HG03354 (cell line): ENCODE data around the gene NCS1.

Source experiments
- ATAC-seq: cut with Tn5 transposase; IDR thresholded peaks from one replicate; pipeline ENCODE4 v1.9.1; 2021; ENCODE audit warnings: mild to moderate bottlenecking; ENCODE audit not compliant: unreplicated experiment, poor library complexity, severe bottlenecking

The NCS1 gene

GRCh38 chr9:130145658-130146057 lies 26.5 kb upstream of the NCS1 start:
- ATAC-seq: no peak

DNA sequence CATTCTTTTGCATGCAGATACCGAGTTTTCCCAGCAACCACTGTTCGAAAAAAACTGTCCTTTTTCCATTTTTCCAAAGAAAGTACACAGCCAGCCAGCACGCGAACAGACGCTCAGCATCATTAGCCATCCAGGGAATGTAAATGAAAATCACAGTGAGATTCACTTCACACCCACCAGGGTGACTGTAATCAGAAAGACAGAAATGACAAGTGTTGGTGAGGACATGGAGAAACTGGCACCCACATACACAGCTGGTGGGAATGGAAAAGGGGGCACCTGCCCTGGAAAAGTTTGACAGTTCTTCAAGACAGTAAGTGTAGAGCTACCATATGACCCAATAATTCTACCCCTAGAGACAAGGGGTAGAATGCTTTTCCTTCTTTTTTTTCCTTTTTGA lies 25.0 kb upstream of the NCS1 start:
- no peak for ATAC-seq

DNA sequence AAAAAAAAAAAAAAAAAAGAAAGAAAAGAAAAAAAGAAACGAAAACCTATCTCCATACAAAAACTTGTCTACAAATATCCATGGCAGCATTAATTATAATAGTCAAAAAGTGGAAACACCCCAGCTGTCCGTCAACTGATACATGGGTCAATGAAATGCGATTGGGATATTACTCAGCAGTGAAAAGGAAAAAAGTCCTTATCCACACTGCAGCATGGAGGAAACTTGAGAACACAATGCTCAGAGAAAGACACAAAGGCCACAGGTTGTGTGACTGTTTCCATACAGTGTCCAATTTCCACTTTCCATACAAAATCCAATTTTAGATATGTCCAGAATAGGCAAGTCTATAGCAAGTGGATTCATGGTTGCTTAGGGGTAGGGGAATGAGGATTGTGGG lies 24.3 kb upstream of the NCS1 start:
- ATAC-seq: no peak

- no peak for ATAC-seq
Measured at GRCh38 chr9:130149031-130149430, 23.2 kb upstream of the NCS1 start.

DNA sequence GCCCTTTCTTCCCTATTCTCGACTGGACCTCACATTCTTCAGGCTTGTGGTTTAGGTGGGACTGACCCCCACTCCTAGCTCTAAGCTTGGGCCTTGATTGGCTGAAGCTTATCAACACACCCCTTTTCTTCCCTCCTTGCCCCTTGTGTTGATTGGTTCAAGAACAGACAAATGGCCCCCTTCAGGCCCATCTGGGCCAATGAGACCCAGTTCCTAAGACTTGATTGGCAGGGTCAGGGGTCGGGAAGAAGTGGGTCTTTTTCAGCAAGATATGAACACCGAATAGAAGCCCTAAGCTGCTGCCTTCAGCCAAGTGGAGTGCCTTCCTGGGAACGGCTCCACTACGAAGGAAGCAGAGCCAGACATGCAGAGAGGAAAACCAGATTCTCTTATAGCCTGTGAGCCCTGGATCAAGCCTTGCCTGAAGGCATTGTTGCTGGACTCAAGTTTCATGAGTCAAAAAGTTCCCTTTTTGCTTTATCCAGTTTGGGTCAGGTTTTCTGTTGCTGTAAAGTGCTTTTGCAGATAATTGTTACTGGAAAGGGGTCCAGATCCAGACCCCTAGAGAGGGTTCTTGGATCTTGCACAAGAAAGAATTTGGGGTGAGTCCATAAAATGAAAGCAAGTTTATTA lies 22.4 kb upstream of the NCS1 start:
- no peak for ATAC-seq

GRCh38 chr9:130150779-130151382 lies 21.3 kb upstream of the NCS1 start:
- no peak for ATAC-seq

- no peak for ATAC-seq
Measured at GRCh38 chr9:130154816-130155215, 17.4 kb upstream of the NCS1 start.

DNA sequence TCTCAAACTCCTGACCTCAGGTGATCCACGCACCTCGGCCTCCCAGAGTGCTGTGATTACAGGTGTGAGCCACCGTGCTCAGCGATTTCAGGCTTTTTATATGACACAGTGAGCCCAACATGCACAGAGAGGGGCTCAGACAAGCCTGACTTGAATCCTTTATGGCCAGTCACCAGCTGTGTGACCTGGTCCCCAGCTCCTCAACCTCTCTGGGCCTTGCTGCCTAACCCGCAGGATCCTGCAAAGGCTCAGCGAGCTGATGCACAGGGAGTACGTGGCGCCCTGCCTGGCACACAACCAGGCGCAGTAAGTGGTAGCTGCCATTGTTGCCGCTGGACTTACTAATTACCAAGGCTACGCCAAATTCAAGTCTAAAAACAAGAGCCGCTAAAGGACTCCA lies 16.6 kb upstream of the NCS1 start:
- ATAC-seq: no peak

GRCh38 chr9:130156672-130157071 lies 15.5 kb upstream of the NCS1 start:
- no peak for ATAC-seq

DNA sequence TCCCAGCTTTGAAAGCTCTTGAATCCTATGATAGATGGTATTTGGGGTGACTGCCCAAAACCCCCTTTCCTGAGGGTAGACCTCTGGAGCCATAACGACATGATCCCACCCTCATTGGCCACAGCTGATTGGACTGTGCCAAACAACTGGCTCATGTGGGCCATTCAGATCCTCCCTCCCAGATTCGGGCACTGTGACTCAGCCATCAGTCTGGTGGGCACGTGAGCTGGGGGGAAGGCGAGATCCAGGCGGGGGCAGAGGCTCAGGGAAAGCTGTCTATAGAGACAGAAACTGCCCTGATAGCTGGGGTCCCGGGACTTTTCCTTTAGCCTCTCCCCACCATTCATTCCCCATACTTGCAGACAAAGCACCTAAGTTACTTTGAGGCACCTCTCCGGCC lies 15.1 kb upstream of the NCS1 start:
- no peak for ATAC-seq

GRCh38 chr9:130158001-130158400 lies 14.2 kb upstream of the NCS1 start:
- ATAC-seq: no peak

DNA sequence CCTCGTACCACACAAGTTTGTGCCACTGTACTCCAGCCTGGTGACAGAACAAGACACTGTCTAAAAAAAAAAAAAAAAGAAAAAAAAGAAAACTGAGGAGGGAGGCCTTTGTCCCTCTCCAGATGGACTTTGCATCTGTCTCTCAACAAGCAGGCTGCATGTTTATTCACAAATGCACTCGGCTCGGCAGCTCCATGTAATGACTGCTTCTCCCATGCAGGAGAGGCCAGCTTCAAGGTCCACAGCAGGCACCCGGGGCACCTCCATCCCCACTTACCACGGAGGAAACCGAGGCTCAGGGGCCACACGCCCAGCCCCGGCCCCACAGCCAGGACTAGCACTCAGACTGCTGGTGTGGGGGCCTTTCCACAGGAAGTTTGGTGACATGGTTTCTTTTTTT lies 13.1 kb upstream of the NCS1 start:
- ATAC-seq: no peak

DNA sequence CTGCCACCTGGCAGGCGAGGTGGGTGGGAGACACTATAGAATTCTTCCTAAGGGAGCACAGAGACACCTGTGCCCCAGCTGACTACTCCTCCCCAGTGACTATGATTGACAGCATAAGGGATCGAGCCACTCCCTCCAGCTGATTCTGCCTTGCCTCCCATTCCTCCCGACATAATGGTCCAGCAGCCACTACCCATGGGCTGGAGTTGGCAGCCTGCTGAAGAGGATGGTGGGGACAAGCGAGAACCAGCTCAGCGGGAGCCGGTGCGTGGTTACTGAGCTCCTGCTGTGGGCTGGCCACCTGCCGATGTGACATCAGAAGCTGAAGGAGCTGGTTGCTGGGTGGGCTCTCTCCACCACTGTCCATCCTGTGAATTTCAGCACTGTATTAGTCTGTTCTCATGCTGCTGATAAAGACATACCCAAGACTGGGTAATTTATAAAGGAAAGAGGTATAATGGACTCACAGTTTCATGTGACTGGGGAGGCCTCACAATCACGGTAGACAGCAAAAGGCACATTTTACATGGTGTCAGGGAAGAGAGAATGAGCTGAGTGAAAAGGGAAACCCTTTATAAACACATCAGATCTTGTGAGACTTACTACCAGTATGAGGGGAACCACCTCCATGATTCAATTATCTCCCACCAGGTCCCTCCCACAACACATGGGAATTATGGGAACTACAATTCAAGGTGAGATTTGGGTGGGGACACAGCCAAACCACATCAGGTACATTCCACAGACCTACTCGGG lies 12.1 kb upstream of the NCS1 start:
- no peak for ATAC-seq

- ATAC-seq: no peak
Measured at GRCh38 chr9:130160862-130161470, 11.2 kb upstream of the NCS1 start.

GRCh38 chr9:130165579-130165978 lies 6.6 kb upstream of the NCS1 start:
- ATAC-seq: no peak

GRCh38 chr9:130166399-130166798 lies 5.8 kb upstream of the NCS1 start:
- ATAC-seq: no peak

- no peak for ATAC-seq
Measured at GRCh38 chr9:130167927-130168326, 4.3 kb upstream of the NCS1 start.

- ATAC-seq: no peak
Measured at GRCh38 chr9:130171226-130172148, 717 bp upstream of the NCS1 start.

DNA sequence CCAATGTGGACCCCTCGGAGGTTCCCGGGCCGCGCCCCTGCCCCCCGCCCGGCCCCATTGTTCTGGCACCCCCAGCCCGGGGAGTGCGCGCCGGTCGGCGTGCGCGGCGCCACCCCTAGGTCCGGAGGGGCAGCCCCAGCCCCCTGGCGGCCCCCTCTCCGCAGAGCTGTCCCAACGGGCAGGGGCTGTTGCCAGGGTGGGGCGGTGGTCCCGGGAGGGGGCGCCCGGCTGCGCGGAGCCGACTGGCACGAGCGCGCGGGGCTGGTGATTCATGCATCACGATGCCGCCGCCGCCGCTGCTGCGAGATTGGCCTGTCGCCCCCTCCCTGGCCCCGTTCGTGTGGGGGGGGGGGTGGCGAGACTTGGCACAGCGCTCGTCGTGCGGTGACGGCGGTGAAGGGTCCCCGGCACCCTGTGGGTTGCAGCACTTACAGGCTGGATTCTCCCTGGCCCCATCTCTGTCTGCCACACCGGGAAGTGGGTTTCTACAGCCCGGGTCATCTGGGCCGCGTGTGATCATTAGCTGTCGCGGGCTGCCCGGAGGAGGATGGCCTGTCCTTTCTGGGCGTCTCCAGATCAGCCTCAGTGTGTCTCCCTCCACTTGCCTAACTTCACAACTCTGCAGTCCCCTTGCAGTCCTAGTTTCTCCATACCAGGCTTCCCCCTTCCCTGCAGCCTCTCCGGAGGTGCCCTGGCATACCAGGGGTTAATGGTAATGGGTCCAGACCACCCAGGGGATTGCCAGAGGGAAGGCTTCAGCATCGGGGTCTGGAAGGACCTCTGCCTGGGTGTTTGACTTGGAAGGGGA lies 858 bp downstream of the NCS1 start:
- no peak for ATAC-seq
